PFSK-1 (cell line): ENCODE data around the gene DCTPP1.

Source experiments
- FOXP2 ChIP-seq: optimal IDR thresholded peaks from 2 replicates; pipeline ENCODE3; 2011; ENCODE audit warnings: borderline replicate concordance, control low read depth, inconsistent platforms; ENCODE audit not compliant: insufficient read depth; ENCODE audit errors: extremely low read length, extremely low read depth
- POLR2AphosphoS5 ChIP-seq: IDR thresholded peaks from 2 replicates; pipeline ENCODE4 v1.6.1; 2012; ENCODE audit warnings: low read depth, mild to moderate bottlenecking, control low read depth, low read length, moderate library complexity
- SIN3A ChIP-seq: IDR thresholded peaks from 2 replicates; pipeline ENCODE4 v1.6.1; 2012; ENCODE audit warnings: mild to moderate bottlenecking, low read length, moderate library complexity, borderline replicate concordance; ENCODE audit not compliant: insufficient read depth
- TF ChIP-seq, protein P1 (sequence below), 2 experiments: IDR thresholded peaks; 2 replicates each; pipeline versions ENCODE4 v1.6.1 to v1.8.0; 2011 to 2012; ENCODE audit warnings: low read depth in 2 of 2, low read length in 2 of 2, control low read depth in 1 of 2, inconsistent platforms in 1 of 2, mild to moderate bottlenecking in 1 of 2, moderate library complexity in 1 of 2; ENCODE audit not compliant: insufficient read depth in 1 of 2

DNA sequence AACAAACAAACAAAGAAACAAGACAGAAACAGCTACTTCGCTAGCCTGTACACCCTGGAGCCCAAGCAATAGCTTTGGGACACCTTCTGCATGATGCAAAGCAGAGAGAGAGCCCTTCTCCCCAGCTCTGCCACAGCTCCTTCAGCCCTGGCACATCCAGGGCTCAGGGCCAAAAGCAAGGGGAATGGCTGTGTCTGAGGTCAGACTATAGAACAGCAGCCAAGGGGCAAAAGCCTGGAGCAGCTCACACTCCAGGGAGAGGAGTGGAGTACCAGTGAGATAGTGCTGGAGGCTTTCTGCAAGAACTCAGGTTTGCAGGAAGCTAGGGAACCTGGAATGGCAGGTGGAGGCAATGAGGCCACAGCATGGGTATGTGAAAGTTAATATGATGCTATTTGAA lies 27.4 kb upstream of the DCTPP1 start:
- TF ChIP-seq FOXP2 (no peak), POLR2AphosphoS5 (no peak), SIN3A (no peak)
- TF ChIP-seq, protein P1, sequence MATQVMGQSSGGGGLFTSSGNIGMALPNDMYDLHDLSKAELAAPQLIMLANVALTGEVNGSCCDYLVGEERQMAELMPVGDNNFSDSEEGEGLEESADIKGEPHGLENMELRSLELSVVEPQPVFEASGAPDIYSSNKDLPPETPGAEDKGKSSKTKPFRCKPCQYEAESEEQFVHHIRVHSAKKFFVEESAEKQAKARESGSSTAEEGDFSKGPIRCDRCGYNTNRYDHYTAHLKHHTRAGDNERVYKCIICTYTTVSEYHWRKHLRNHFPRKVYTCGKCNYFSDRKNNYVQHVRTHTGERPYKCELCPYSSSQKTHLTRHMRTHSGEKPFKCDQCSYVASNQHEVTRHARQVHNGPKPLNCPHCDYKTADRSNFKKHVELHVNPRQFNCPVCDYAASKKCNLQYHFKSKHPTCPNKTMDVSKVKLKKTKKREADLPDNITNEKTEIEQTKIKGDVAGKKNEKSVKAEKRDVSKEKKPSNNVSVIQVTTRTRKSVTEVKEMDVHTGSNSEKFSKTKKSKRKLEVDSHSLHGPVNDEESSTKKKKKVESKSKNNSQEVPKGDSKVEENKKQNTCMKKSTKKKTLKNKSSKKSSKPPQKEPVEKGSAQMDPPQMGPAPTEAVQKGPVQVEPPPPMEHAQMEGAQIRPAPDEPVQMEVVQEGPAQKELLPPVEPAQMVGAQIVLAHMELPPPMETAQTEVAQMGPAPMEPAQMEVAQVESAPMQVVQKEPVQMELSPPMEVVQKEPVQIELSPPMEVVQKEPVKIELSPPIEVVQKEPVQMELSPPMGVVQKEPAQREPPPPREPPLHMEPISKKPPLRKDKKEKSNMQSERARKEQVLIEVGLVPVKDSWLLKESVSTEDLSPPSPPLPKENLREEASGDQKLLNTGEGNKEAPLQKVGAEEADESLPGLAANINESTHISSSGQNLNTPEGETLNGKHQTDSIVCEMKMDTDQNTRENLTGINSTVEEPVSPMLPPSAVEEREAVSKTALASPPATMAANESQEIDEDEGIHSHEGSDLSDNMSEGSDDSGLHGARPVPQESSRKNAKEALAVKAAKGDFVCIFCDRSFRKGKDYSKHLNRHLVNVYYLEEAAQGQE (IDR thresholded peaks at IDR 0.05; ENCODE audit: insufficient read depth in 1 of 2, low read depth in 2 of 2, low read length in 2 of 2), result no peak
